ENCODE results near the gene RPL4.

- no peak for TF ChIP-seq CTCF (conservative IDR thresholded peaks at IDR 0.05; ENCODE audit: low read depth, low read length)
- no peak for TF ChIP-seq EZH2phosphoT487 (IDR thresholded peaks at IDR 0.05; ENCODE audit: borderline replicate concordance, low read length)
Observed at GRCh38 chr15:66462627-66463026, 42.0 kb downstream of the RPL4 start.
